Muscle layer of duodenum (tissue), 2 donors: ENCODE measurements around the gene PAQR6.
A peak's percentile ranks its signal among the peaks of the same experiment; 100 is the strongest.

Source experiments
- H3K27ac ChIP-seq: one replicate; pipeline ENCODE4 v1.7.0; 2013; ENCODE audit warnings: mild to moderate bottlenecking, low read length
- H3K27me3 ChIP-seq: one replicate; pipeline ENCODE4 v1.7.0; 2013; ENCODE audit warnings: low read depth, mild to moderate bottlenecking, control low read depth, low read length
- H3K36me3 ChIP-seq, 2 donors: one replicate each; pipeline ENCODE4 v1.7.0; 2013; ENCODE audit warnings: low read length in 2 of 2, control low read depth in 1 of 2, mild to moderate bottlenecking in 1 of 2; ENCODE audit not compliant: insufficient read depth in 2 of 2, control insufficient read depth in 1 of 2
- H3K4me1 ChIP-seq, 2 donors: one replicate each; pipeline ENCODE4 v1.7.0; 2013; ENCODE audit warnings: low read length in 2 of 2, mild to moderate bottlenecking in 2 of 2, control low read depth in 1 of 2, moderate library complexity in 1 of 2; ENCODE audit not compliant: insufficient read depth in 2 of 2, control insufficient read depth in 1 of 2
- H3K4me3 ChIP-seq, 2 donors: one replicate each; pipeline ENCODE4 v1.7.0; 2013; ENCODE audit warnings: low read length in 2 of 2, low read depth in 1 of 2, mild to moderate bottlenecking in 1 of 2
- H3K9me3 ChIP-seq, 2 donors: one replicate each; pipeline ENCODE4 v1.7.0; 2013; ENCODE audit warnings: low read length in 2 of 2, control low read depth in 1 of 2, mild to moderate bottlenecking in 1 of 2; ENCODE audit not compliant: control insufficient read depth in 1 of 2
- donor health status: healthy.

The PAQR6 gene, protein sequence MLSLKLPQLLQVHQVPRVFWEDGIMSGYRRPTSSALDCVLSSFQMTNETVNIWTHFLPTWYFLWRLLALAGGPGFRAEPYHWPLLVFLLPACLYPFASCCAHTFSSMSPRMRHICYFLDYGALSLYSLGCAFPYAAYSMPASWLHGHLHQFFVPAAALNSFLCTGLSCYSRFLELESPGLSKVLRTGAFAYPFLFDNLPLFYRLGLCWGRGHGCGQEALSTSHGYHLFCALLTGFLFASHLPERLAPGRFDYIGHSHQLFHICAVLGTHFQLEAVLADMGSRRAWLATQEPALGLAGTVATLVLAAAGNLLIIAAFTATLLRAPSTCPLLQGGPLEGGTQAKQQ

GRCh38 chr1:156247460-156248322, at the start of gene PAQR6:
PAQR6 (minus strand) TSS chr1:156248056; CDS start chr1:156246731, 1,325 bp downstream.
- Histone ChIP-seq H3K27ac (no peak within 1 kb of the TSS), H3K4me1 (peaks cover 4 to 29% of the 10 kb centered on the region in 2 donors), H3K36me3 (peaks cover 25 to 38% of the 10 kb centered on the region in 2 donors), H3K4me3 (no peak within 1 kb of the TSS), H3K27me3 (peaks cover 11% of the 10 kb centered on the region), H3K9me3 (no peaks in the 10 kb centered on the region)

DNA sequence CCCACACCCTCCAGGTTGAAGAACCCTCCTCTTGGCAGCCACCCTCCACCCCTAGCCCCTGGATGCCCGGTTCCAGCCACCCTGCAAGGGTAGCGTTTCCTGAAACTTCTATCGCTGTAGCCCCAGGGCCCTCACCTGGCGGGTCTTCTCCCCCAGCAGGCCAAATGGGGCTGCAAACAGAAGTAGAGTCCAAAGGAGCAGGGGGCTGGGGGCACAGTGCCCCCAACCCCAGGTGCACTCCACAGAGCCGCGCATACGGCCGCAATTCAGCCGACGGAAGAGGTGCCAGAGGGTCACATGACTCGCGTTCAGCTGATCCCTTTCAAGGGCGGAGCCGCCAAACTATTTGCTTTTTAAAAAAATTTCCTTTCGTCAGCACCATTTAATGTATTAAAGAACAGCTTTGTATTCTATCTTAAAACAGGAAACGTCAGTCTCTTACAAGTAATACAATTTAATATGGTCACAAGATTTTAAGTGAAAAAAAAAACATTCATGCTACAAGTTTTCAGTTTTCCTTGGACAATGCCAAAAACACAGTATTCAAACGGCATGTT, 47.6 kb upstream of the PAQR6 start, which contains the start of gene GLMP:
GLMP (minus strand) TSS at position 289 of the 557 bp plus-strand sequence; CDS start at position 255, 34 bp downstream.
- Histone ChIP-seq H3K9me3 (no peaks in the 10 kb centered on the region), H3K27ac (peak within 1 kb of the TSS; percentile 49), H3K4me3 (peak within 1 kb of the TSS; percentile 90 to 96)

DNA sequence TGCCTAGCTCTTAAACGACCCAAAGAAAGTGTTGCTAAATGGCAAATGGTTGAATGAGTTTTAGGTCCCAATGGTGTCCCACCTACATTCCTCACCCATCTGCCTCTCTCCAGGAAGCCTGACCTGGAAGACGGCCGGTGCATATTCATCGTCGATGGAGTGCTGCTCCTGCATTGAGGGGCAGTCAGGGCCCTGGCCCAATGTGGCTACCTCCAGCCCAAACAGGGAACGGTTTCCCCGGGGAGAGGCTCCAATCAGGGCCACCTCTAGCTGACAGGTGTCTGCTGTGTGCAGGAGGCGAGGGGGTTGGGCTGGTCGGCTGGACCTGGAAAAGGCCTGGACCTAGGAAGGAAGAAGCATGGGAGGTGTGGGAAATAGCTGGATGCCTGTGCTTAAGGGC, 46.0 kb upstream of the PAQR6 start:
- H3K27ac ChIP-seq = no peak overlapping the region
- peaks cover 2 to 7% of the 10 kb centered on the region in 2 donors for H3K36me3 ChIP-seq
- H3K4me1 ChIP-seq = peaks cover 6 to 14% of the 10 kb centered on the region in 2 donors
- H3K9me3 ChIP-seq = no peaks in the 10 kb centered on the region
- H3K4me3 ChIP-seq = no peak overlapping the region
- H3K27me3 ChIP-seq = no peaks in the 10 kb centered on the region

More for the DNA sequence above, 47.6 kb upstream of the PAQR6 start, which contains the start of gene GLMP:
- Histone ChIP-seq H3K27me3 (no peaks in the 10 kb centered on the region), H3K36me3 (peaks cover 0 to 7% of the 10 kb centered on the region in 2 donors), H3K4me1 (peaks cover 6 to 14% of the 10 kb centered on the region in 2 donors)

DNA sequence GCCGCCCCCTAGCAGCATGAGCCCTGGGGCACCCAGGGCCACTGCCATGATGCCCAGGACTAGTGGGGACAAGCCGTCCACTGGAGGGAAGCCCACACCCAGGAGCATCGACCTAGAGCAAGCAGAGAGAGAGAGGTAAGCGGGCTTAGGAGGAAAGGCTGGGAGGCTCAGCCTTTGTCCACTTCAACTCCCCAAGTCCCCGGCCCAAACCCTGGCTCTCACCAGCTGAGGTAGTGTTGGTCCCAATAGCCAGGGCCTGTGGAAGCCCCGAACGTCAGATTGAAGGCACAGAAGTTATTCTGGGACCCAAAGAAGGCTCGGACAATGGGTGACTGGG, 45.2 kb upstream of the PAQR6 start:
- Histone ChIP-seq H3K9me3 (no peaks in the 10 kb centered on the region), H3K36me3 (peaks cover 7 to 8% of the 10 kb centered on the region in 2 donors), H3K27ac (no peak overlapping the region), H3K4me3 (no peak overlapping the region), H3K27me3 (no peaks in the 10 kb centered on the region), H3K4me1 (peaks cover 6 to 14% of the 10 kb centered on the region in 2 donors)

DNA sequence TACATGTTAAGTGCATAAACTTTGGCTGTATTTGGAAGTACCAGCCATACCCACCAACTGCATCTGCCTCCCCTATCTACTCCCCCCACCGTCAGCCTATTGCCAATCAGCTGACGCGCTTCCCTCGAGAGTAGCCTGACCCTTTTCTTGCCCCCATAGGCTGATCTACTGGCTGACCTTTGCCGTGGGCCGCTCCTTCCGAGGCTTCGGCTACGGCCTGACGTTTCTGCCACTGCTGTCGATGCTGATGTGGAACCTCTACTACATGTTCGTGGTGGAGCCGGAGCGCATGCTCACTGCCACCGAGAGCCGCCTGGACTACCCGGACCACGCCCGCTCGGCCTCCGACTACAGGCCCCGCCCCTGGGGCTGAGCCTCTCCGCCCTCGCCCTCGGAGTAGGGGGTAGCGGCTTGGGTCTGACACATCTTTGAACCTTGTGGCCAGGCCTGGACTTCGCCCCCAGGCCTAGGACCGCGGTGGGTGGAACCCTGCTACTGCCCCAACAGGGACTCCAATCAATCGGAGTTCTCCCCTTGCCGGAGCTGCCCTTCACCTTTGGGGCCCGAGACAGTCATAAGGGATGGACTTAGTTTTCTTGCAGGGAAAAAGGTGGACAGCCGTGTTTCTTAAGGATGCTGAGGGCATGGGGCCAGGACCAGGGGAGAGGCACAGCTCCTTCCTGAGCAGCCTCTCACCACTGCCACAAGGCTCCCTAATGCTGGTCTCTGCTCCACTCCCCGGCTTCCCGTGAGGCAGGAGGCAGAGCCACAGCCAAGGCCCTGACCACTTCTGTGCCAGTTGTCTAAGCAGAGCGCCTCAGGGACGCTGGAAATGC, 43.6 kb upstream of the PAQR6 start:
- no peaks in the 10 kb centered on the region for H3K9me3 ChIP-seq
- peak overlapping the region; percentile 79 for H3K27ac ChIP-seq
- H3K4me3 ChIP-seq = peak overlapping the region; percentile 66 to 72
- H3K4me1 ChIP-seq = peaks cover 6 to 14% of the 10 kb centered on the region in 2 donors
- no peaks in the 10 kb centered on the region for H3K27me3 ChIP-seq
- peaks cover 7 to 8% of the 10 kb centered on the region in 2 donors for H3K36me3 ChIP-seq

DNA sequence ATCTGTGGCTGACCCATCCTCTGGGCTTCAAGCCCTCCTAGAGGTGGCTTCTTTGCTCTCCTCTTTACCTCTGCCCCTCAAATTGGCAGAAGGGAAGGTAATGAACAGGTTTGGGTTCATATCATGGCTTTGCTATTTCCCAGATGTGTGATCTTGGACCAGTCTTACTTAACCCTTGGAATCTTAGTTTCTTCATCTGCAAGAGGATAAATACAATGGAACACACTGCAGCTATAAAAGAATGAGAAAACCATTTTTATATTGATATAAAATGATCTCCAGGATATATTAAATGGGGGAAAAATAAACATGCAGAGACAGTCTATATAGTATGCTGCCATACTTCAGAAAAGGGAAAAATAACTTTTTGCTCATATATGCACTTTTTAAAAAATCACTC, 42.0 kb upstream of the PAQR6 start:
- peaks cover 7 to 8% of the 10 kb centered on the region in 2 donors for H3K36me3 ChIP-seq

DNA sequence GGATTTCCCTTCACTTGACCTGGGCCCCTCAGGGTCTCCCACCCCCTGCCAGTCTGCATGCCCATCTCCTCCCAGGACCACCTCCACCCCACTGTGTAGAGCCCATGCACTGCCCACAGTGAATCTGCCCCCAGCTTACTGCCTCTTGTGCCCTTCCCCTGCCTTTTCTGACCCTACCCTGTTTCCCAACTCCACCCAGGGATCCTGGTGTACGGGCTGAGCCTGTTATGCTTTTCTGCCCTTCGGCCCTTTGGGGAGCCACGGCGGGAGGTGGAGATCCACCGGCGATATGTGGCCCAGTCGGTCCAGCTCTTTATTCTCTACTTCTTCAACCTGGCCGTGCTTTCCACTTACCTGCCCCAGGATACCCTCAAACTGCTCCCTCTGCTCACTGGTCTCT, 38.2 kb upstream of the PAQR6 start:
- H3K27me3 ChIP-seq = no peaks in the 10 kb centered on the region
- H3K4me1 ChIP-seq = peaks cover 16 to 23% of the 10 kb centered on the region in 2 donors
- H3K36me3 ChIP-seq = peaks cover 0 to 11% of the 10 kb centered on the region in 2 donors
- no peak overlapping the region for H3K27ac ChIP-seq
- no peak overlapping the region for H3K4me3 ChIP-seq
- H3K9me3 ChIP-seq = no peaks in the 10 kb centered on the region

More for the DNA sequence above, 42.0 kb upstream of the PAQR6 start:
- H3K4me1 ChIP-seq = peaks cover 4 to 6% of the 10 kb centered on the region in 2 donors
- H3K4me3 ChIP-seq = no peak overlapping the region
- no peak overlapping the region for H3K27ac ChIP-seq
- H3K27me3 ChIP-seq = no peaks in the 10 kb centered on the region
- no peaks in the 10 kb centered on the region for H3K9me3 ChIP-seq

DNA sequence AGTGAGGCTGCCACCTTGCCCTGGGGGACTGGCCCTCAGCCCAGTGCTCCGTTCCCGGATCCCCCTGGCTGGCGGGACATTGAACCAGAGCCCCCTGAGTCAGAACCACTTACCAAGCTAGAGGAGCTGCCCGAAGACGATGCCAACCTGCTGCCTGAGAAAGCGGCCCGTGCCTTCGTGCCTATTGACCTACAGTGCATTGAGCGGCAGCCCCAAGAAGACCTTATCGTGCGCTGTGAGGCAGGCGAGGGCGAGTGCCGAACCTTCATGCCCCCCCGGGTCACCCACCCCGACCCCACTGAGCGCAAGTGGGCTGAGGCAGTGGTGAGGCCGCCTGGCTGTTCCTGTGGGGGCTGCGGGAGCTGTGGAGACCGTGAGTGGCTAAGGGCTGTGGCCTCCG, 37.6 kb upstream of the PAQR6 start:
- Histone ChIP-seq H3K4me3 (no peak overlapping the region), H3K27me3 (no peaks in the 10 kb centered on the region), H3K9me3 (no peaks in the 10 kb centered on the region), H3K36me3 (peaks cover 0 to 11% of the 10 kb centered on the region in 2 donors), H3K4me1 (peaks cover 16 to 28% of the 10 kb centered on the region in 2 donors), H3K27ac (no peak overlapping the region)

- H3K4me3 ChIP-seq = no peak overlapping the region
- peaks cover 4 to 11% of the 10 kb centered on the region in 2 donors for H3K36me3 ChIP-seq
- H3K9me3 ChIP-seq = no peaks in the 10 kb centered on the region
- H3K4me1 ChIP-seq = peaks cover 16 to 28% of the 10 kb centered on the region in 2 donors
- no peak overlapping the region for H3K27ac ChIP-seq
- H3K27me3 ChIP-seq = no peaks in the 10 kb centered on the region
Observed at GRCh38 chr1:156284757-156285156, 36.9 kb upstream of the PAQR6 start.

DNA sequence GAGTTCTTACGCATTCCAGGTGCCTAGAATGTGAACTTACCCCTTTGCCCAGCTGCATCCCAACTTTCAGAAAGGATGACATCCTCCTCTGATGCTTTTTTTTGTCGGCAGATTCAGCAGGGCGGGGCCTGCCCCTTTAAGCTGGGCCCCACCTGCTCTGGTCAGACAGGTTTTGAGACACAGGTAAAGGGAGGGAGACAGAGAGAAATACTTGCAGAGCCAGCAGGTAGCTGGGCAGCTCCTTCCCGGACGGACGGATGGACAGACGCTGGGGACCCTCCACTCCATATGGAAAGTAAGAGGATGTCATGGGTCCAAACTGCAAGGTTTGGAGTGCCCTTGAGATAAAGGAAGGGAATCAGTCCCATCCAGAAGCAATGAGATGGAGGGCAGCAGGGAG, 36.3 kb upstream of the PAQR6 start, which contains the start of gene TMEM79:
TMEM79 (plus strand) TSS at position 214 of the 400 bp plus-strand sequence. CDS start 902 bp downstream, outside the sequence.
- Histone ChIP-seq H3K27me3 (no peaks in the 10 kb centered on the region), H3K4me1 (peaks cover 16 to 28% of the 10 kb centered on the region in 2 donors), H3K4me3 (peak within 1 kb of the TSS; percentile 80 to 95), H3K36me3 (peaks cover 4 to 10% of the 10 kb centered on the region in 2 donors), H3K27ac (peak within 1 kb of the TSS; percentile 88), H3K9me3 (no peaks in the 10 kb centered on the region)
